Measurements from ENCODE around the gene MEF2C. TPM values are rescaled to one million over a fixed set of nuclear protein-coding genes. Genes with fewer than 3 reads are reported as not detected.

The MEF2C gene
- total RNA-seq, 1 donor from 2014 or later, result 24.1 TPM

DNA sequence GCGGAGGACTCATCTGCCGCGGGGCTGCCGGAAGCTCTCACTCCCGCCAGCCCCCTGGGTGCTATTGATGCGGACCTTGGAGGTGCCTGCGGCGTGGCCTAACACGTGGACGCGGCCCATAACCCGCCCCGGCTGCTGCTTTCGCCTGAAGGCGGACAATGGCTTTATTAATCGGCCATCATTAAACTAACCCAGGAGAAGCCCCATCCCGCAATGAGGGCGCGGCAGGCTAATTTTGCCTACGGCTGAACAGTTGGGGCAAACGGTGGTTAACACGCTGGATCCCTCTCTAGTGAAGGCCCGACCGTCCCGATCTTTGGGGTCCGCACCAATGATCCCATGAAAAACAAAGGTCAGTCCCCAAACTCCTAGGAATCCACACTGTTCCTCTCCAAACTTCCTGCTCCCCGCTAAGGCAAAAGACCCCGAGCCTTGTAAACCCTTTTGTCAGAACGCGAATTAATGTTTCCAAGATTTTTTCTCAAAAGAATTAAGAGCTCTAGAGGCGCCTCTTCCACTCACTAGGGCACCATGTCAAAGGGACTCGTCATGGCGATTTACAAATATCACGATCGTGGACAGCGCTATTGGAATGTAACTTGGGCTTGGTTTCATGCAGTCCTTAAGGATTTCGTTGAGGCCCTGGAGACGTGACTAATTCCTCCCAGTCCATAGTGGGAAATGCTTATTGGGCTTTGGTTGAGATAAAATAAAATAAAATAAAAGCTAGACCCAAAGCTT is 193.1 kb downstream of the MEF2C start:
- Mint-ChIP-seq H3K27ac (ENCODE audit: unreplicated experiment) (no peak overlapping the region), H3K36me3 (ENCODE audit: unreplicated experiment) (no peaks in the 10 kb centered on the region), H3K9me3 (ENCODE audit: unreplicated experiment) (peaks cover 19% of the 10 kb centered on the region), H3K4me1 (ENCODE audit: low read depth, unreplicated experiment) (peaks cover 27% of the 10 kb centered on the region), H3K4me3 (ENCODE audit: unreplicated experiment) (peak overlapping the region; percentile 83), H3K27me3 (ENCODE audit: unreplicated experiment) (peaks cover 49% of the 10 kb centered on the region)
- peak; percentile 51 for DNase-seq
- TF ChIP-seq, protein P1, sequence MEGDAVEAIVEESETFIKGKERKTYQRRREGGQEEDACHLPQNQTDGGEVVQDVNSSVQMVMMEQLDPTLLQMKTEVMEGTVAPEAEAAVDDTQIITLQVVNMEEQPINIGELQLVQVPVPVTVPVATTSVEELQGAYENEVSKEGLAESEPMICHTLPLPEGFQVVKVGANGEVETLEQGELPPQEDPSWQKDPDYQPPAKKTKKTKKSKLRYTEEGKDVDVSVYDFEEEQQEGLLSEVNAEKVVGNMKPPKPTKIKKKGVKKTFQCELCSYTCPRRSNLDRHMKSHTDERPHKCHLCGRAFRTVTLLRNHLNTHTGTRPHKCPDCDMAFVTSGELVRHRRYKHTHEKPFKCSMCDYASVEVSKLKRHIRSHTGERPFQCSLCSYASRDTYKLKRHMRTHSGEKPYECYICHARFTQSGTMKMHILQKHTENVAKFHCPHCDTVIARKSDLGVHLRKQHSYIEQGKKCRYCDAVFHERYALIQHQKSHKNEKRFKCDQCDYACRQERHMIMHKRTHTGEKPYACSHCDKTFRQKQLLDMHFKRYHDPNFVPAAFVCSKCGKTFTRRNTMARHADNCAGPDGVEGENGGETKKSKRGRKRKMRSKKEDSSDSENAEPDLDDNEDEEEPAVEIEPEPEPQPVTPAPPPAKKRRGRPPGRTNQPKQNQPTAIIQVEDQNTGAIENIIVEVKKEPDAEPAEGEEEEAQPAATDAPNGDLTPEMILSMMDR (IDR thresholded peaks at IDR 0.05; ENCODE audit: partially characterized antibody, unreplicated experiment), result no peak

DNA sequence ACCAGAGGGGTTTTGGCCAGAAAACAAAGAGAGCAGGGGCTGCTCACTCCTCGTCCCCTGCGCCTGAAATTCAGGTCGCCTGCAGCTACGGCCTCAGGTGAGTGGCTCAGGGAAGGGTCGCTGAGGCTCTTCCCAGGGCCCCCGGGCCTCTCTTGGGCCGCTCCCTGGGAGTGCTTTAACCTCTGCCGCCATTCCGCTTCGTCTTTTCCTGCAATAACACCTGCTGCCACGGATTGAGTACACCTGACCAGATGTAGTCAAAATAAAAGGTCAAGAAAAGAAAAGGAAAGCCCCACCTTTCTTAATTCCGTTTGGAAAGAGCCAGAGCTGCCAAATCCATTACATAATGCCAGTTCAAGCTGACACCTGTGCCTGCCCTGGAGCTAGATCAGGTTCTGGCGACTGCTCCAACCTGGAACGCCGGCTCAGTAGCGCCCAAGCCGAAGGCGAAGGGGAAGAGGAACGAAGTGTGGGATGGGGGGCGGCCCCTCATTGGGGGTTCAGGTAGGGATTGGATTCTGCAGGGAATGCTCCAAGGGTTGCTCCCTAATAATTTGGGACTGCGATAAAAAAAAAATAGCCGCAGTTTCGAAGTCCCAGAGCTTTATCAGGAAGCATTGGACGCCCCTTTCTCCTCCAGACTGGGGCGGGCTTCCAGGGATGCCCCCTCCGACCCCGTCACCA is 193.9 kb downstream of the MEF2C start:
- Mint-ChIP-seq H3K36me3 (ENCODE audit: unreplicated experiment) (no peaks in the 10 kb centered on the region), H3K27ac (ENCODE audit: unreplicated experiment) (no peak overlapping the region), H3K4me3 (ENCODE audit: unreplicated experiment) (peak overlapping the region; percentile 83), H3K27me3 (ENCODE audit: unreplicated experiment) (peaks cover 53% of the 10 kb centered on the region), H3K4me1 (ENCODE audit: low read depth, unreplicated experiment) (peaks cover 27% of the 10 kb centered on the region), H3K9me3 (ENCODE audit: unreplicated experiment) (peaks cover 21% of the 10 kb centered on the region)
- TF ChIP-seq, protein P1 (IDR thresholded peaks at IDR 0.05; ENCODE audit: partially characterized antibody, unreplicated experiment), result no peak
- DNase-seq, result no peak

DNA sequence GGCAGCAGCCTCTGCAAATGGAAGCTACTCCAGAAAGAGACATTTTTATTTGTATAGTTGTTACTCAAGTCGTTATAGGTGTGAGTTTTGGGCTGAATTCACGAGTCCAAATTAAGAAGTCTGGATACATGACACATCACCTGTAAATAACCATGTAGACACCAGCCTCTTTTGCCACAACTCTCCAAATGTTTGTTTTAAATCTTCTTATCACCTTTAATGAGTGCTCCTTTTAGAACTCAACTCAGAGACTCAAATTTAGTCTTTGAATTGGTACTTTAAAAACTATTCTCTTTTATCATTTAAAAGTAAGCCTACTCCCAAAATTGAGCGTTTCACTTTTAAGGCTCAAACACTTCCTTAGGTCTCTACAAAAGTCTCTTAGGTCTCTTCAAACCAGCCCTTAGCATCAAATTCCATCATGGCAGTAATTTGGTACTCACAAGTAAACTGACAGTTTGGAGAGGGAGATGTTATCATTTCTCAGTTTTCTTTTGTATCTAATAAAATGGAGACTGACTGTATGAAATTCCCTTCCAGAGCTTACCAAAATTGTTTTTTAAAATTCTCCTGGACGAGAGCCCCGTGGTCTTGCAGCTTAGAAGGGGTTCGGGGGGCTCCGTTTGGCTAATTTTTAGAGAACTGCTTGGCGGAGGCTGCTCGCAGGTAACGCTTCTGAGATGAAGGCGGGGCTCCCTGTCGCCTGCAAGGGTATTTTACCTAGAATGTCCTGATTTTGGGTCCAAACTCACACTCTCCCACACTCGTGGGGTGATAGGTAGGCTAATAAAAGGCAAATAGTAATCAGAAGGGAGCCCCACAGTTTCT is 194.6 kb downstream of the MEF2C start:
- Mint-ChIP-seq H3K4me1 (ENCODE audit: low read depth, unreplicated experiment) (peaks cover 32% of the 10 kb centered on the region), H3K27ac (ENCODE audit: unreplicated experiment) (no peak overlapping the region), H3K9me3 (ENCODE audit: unreplicated experiment) (peaks cover 27% of the 10 kb centered on the region), H3K27me3 (ENCODE audit: unreplicated experiment) (peaks cover 56% of the 10 kb centered on the region), H3K36me3 (ENCODE audit: unreplicated experiment) (peaks cover 6% of the 10 kb centered on the region), H3K4me3 (ENCODE audit: unreplicated experiment) (no peak overlapping the region)
- no peak for DNase-seq
- TF ChIP-seq, protein P1 (IDR thresholded peaks at IDR 0.05; ENCODE audit: partially characterized antibody, unreplicated experiment), result no peak

DNA sequence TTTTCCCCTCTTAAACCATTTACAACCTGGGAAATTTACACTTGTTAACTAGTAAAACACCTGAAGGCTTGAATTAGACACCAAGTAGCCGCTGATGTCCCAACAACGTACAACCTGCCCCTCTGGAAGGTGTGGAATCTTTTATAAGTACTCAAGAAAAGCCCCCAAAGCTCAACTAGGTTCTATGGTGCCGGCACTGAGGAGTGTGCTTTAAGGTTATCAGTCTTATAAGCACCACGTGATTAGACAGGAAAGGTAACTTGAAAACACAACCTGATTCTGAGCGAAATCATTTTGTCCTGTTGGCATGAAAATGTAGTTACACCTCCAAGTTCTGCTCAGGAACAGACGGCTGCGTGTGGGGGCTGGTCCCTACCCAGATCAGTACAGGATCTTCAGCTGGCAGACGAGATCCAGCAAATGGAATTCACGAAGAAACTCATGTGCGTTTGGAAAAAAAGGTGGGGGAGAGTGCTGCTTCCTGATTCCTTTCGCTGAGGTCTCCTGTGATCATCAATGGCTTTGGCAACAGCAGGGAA is 195.5 kb downstream of the MEF2C start:
- TF ChIP-seq, protein P1 (IDR thresholded peaks at IDR 0.05; ENCODE audit: partially characterized antibody, unreplicated experiment), result no peak
- H3K36me3 Mint-ChIP-seq (ENCODE audit: unreplicated experiment), result peaks cover 6% of the 10 kb centered on the region
- H3K27ac Mint-ChIP-seq (ENCODE audit: unreplicated experiment), result no peak overlapping the region
- no peak overlapping the region for H3K4me3 Mint-ChIP-seq (ENCODE audit: unreplicated experiment)
- peaks cover 29% of the 10 kb centered on the region for H3K9me3 Mint-ChIP-seq (ENCODE audit: unreplicated experiment)
- peaks cover 33% of the 10 kb centered on the region for H3K4me1 Mint-ChIP-seq (ENCODE audit: low read depth, unreplicated experiment)
- no peak for DNase-seq
- H3K27me3 Mint-ChIP-seq (ENCODE audit: unreplicated experiment), result peaks cover 54% of the 10 kb centered on the region
